GM04504 (cell line): ENCODE results near the gene XCL2.

ENCODE experiments used
- DNase-seq: peaks from one replicate; pipeline ENCODE4 v3.0.0-alpha.2; 2012; ENCODE audit warnings: low read depth

The XCL2 gene

DNA sequence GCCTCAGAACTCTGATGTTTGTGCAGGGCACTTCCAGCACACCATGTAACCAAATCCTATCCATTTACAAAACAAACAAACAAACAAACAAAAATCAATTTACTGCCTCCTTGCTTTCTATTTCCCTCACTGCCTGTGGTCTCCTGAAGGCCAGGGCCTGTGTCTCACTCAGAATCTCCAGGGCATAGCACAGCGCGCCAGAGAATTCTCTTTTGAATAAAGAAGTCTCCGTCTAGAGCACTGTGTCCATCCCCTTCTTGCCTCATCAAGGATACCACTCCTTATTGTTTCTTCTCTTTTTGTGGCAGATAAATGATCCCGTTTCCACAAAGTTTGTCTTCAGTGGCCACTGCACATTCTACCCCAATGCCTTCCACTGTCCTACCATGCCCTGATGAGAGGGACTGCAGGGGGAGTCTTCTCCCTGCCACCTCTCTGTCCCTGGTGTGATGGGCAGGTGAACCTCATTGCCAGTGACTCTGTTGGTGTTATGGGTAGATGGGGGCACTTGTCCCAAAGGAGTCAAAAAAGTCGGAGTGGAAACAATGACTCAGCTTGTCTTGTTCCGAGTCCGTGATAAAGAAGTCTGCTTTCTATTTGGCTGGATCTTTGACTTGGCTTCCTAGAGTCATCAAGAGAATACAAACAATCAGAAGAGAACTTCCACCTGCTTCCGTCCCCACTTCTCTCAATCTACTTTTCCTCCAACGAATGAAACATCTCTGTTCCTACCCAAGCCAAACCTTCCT is 30.0 kb downstream of the XCL2 start:
- no peak for DNase-seq

DNA sequence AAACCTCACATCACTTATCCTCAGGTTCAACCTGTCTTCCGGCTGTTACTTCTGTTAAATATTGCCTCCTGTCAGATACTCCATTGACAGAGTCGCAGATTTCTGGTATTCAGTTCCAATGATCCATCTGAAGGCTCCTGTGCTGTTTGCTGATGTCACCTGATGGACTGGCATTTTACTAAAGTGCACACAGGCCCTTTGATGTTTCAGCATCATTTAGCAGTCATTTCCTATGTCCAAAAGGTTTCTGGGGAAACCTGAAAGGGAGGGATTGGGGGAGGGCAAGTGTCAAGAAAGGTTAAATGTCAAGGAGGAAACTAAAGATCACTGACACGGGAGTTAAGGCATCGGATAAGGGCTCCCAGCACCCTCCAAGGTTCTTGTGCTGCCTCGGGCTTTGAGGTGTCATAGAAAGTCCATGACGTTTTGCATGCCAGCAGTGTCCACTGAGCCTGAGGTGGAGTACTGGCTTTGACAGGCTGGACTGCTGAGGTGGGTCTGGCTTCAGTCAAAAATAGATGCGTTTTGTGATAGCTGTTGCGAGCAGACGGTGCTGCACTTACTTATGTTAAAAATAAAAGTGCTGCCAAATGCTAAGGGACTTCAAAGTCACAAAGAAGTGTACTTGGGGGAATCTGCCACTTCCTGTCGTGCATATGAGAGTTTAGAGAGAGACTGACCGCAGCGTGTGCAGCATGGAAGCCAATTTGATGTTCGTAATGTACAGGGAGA is 30.8 kb downstream of the XCL2 start:
- DNase-seq: no peak

DNA sequence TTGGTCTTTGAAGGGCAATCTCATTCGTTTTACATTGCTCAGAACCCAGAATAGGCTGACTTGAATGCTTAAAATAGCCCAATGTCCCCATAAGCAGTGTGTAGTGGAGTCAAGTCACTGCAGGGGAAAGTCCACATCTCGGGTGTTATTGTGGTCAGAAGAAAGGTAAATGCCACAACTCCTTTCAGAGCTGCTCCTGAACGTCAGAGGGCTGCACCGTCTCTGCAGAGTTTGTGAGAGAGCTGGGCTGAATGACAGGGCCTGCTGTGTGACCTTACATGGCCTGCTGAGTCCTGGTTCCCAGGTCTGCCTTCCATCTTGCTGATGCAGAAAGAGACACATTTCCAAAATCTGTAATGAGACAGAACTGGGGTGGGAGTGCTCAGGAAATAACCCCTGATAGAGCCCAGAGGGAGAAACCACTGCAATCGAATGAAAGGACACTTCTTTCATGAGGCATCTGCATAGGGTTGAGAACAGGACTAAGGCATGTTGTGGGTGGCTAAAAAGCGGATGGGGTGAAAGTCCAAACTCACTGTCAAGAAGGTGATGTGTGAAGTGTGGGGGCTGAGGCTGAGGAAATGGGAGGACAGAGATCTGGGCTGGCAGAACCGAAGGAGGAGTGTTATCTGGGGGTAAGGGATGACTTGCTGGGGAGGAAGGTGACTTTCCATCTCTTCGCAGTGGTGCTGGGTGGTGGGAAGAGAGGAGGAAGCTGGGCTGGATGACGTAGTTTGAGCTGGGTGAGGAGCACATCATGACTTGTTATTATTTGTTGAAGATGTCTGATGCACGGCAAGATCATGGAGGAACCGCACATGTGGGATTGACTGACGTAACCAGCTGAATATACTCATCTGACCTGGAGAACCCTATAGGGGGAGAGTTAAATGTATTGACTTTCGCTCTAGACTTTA is 33.7 kb downstream of the XCL2 start:
- DNase-seq: no peak

DNA sequence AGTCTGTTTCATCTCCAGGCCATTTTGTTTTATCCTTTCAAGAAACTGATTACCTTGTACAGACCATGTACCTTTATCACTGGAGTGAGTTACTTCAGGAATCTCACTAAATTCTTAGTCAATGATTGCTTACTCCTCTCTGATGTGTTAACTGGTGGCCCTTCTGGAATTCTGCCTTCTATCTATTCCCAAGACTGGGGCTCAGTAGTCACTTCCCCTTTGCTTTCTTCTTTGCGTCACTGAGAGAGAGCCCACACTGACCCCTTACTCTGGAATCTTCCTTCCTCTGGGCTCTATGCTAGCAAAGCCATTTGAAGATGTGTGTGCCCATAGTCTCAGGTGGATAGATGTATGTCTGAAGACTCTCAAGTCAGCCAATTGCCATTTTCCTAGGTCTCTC is 34.6 kb downstream of the XCL2 start:
- no peak for DNase-seq

DNA sequence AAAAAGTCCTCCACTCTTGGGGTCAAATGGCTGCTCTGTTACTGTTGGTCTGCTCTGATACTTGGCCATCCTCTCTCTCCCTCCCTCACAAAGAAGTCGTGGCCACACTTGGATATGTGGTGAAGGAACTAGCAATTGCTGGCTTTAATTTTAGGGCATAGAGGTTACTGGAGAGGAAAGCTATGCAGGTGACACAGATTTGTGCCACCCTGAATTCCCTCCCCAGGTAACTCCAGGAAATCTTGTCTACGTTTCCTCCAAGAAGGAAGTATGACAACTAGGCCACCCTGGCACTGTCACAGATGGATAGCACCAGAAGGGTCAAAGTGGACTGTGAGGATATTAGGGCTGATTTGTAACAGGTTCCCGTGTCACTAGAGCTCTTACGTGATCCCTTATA is 36.0 kb downstream of the XCL2 start:
- no peak for DNase-seq

DNA sequence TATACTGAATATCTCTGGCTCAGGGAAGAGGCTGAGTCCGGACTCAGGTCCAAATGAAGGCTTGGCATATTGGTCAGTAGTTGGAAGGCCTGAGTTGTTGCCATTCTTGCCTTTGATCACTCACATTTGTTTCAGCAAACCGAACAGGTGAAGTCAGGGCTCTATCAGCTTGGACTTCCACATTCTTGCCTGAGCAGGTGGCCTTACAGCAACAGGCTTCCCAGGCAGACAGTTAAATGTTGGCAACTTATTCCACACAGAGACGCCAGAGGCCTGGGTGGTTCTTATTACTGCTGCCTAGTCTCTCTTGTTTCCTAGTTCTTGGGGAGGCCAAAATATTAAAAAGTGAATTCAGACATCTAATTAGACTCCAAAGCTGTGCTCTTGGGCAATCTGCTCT is 36.6 kb downstream of the XCL2 start:
- no peak for DNase-seq

DNA sequence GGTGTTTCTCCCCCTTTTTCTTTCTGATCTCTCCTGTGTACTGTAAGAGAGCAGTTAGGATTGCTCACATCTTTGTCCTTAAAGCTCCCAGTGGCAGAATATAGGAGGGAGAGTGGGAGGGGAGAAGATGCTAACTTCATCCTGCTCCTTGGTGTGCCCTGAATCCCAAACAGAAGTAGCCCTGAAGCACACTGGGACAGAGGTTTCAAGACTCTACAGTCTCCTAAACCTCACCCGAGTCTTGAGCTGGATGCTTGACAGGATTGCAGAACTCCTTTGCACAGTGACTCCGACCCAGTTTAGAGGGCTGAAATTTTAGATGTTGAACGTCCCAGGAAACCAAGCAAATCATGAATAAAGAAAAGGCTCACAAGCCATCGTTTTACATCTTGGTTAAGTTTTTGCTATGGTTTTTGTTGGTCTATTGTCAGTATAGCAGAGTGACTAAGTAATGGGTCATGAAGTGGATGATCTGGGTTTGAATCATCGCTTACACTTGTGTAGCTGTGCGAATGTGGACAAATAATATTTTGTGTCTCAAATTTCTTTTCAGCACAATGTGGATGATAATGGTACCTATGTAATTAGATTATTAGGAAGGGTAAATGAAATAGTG is 37.5 kb downstream of the XCL2 start:
- no peak for DNase-seq

DNA sequence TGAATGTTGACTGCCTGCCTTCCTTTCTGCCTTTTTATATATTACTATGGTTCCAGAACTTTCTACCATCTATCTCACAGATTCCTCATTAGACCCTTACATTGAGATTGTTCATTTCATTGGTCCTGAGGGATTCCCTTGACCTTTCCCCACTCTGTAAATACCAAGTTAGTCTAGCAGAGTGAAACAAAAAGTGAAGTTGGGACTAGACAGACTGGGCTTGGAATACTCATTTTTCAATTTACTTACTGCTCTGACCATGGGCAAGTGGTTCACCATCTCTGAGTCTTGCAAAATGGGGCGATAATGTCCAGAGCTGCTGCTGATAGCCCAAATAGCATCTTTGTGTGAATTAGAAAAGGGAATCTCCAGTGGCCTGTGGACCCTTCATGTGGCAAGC is 38.8 kb downstream of the XCL2 start:
- DNase-seq: no peak

DNA sequence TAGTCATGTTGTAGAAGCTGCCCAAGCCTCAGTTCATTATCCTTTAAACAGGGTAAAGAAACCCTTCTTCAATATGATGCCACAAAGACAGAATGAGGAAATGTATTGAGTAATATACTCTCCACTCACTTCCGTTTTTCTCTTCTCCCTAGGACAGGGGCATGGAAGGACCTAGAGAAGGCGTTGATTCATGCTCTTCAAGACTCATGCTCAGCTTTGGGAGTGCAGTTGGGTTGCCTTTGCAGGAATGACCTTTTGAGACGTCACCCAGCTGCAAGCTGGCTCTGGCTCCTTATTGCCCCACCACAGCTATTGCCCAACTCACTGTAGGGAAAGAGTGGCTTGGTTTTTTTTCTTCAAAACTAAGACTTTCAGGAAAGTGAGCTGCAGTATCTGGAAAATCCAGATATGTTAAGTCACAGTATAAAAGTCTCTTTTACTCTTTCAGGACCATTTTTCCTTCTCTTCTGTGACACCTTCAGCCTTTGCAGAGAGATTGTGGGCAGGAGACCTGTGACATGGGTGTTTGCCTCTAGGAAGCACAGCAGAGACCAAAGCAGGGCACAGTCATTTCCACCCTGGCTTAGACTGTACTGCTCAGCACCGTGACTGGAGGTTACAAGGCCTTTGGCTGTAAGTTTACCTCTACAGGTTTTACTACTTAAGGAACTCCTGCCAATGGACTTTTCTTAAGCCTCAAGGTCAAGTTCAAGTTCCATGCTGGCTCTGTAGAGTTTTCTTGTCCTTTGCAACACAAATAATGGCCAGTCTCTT is 39.5 kb downstream of the XCL2 start:
- peak; percentile 54 for DNase-seq

DNA sequence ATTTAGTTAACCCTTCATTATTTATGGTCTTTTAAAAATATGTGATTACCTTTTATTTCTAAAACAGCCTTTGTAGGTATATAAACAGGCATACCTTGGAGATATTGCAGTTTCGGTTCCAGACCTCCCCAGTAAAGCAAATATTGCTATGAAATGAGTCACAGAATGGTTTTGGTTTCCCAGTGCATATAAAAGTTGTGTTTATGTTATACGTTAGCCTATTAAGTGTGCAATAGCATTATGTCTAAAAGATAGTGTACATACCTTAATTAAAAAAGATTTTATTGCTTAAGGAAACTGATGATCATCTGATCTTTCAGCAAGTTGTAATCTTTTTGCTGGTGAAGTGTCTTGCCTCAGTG is 44.1 kb downstream of the XCL2 start:
- no peak for DNase-seq

DNA sequence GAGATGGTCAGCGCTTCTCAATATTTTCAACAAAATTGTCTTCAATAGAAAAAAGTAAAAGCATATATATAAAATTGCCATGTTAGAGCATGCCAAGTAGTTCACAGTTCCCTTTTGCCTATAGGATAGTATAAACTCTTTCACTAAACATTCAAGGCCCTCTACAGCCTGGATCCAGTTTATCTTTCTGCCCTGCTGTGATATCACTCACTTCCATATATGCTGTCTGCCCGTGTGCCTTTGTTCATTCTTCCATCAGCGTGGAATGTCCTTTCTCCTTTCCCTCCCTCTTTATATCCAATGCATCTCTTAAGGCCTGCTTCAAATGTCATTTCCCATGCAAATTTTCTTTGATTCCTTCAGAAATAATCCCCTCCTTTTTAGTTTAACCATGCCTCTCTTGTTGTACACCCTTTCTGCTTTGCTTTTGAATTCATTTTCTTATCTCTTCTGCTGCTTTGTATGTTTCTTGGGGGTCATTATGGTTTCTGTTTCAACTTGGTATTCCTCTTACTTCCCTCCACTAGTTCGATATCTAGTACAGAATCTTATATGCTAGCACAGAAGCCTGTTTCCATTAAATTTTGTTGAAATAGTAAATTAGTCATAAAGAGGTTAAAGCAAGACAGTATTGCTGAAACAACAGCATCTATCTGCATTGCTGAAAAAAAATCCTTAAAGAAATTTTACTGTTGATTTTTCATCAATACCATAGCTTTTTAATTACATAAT is 44.7 kb downstream of the XCL2 start:
- DNase-seq: no peak

DNA sequence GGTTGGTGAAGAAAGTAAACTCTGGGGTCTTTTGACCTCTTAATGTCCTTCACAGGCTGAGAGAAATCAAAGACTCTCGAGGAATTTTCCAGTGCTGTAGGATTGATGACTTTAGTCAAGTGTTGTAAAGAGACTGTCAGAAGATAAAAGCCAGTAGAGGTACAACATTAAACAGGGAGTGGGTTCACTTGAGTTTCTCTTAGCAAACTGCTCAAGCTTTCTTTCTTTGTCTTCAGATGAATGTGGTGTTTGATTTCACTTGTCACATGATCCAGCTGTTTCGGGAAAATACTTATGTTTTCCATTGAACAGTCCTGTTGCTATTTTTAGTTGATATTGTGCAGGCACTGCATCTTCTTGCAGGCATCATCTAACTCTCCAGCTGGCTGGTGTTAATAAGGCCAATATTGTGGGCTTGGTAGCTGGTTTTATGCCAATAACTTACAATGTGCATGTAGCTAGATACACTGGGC is 45.6 kb downstream of the XCL2 start:
- no peak for DNase-seq

DNA sequence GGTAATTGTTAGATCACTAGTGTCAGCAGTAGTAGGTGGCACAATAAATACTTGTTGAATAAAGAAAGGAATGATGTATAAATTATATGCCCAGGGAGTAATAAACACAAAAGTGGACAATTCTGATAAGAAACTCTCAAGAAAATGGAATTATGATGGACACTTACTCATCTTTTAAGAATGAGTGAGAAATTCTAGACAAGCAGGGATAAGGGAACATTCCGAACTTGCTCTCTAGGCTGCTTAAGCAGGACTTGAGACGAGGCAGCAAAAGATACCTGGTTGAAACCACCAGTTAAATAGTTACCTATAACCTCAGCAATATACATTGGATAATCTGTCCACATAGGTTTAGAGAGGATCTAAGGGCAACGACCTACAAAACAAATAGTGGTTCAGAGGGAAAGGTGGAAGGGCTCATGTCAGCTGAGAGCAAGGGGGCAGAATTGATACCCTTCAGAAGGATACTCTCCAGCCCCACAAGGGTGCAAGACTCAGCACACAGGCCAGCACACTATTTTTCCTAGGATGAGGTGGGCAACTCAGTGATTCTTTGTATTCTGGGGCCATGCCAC is 46.3 kb downstream of the XCL2 start:
- no peak for DNase-seq

DNA sequence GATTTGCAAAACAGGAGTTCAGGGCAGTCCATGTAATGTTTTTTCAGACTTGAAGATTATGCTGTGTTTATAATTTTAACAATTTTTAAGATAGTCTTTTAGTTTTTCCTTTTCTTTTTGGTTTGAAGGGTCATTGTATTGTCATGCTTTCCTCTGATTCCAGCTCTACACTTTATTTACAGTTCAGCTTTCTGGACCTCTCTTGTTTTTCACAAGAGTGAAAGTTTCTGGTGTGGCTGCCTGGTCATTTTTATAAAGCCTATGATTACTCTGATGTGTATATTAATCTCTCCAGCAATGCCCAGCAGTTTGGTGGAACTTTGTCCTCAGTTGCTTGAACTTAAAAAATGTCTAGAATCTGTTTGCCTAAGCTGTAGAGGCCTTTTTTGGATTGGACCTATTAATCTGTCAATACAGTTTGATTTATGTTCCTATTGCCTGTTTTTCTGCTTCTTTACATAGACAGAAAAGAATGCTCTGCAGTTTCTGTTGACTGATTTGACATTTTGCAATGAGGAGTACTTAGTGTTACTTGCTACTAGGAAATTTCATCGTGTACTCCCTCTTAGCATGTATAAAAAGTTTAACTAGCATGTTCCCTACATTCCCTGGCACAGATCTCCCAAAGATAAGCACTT is 52.2 kb downstream of the XCL2 start:
- DNase-seq: no peak
